DOHH2 (cell line): ENCODE measurements around the gene TBX6.

Experiments
- EZH2phosphoT487 ChIP-seq: fragments of 200-600 bp; sonication (generic); IDR thresholded peaks from 2 replicates; pipeline ENCODE4 v1.6.1; 2017; ENCODE audit warnings: borderline replicate concordance, mild to moderate bottlenecking, antibody characterized with exemption, low read length, moderate library complexity, mixed read lengths
- TF ChIP-seq, protein P1 (sequence below): fragments of 200-600 bp; sonication (generic); IDR thresholded peaks from one replicate; pipeline ENCODE4 v1.5.1; 2014; ENCODE audit warnings: antibody characterized with exemption, mild to moderate bottlenecking, low read depth, low read length; ENCODE audit not compliant: poor library complexity, severe bottlenecking

DNA sequence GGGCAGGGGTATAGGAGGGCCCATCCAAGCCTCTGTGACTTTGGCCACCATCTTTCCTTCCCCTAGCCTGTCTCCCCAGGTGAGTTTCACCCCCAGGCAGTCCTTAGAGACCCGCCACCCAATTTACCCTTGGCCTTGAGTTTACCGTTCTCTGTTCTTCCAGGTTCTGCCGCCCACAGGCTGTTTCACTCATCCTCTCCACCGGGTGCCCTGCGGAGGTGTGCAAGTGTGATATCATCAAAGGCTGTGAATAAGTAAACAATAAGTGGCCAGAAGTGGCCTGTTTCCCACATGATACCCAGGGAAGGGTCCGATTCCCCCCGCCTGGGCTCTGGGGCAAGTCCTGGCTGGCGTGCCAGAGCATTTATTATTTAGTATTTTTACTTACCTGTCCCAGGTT is 45.5 kb downstream of the TBX6 start:
- TF ChIP-seq, protein P1, sequence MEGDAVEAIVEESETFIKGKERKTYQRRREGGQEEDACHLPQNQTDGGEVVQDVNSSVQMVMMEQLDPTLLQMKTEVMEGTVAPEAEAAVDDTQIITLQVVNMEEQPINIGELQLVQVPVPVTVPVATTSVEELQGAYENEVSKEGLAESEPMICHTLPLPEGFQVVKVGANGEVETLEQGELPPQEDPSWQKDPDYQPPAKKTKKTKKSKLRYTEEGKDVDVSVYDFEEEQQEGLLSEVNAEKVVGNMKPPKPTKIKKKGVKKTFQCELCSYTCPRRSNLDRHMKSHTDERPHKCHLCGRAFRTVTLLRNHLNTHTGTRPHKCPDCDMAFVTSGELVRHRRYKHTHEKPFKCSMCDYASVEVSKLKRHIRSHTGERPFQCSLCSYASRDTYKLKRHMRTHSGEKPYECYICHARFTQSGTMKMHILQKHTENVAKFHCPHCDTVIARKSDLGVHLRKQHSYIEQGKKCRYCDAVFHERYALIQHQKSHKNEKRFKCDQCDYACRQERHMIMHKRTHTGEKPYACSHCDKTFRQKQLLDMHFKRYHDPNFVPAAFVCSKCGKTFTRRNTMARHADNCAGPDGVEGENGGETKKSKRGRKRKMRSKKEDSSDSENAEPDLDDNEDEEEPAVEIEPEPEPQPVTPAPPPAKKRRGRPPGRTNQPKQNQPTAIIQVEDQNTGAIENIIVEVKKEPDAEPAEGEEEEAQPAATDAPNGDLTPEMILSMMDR = no peak
- no peak for TF ChIP-seq EZH2phosphoT487
